ENCODE results near the gene CRYBG3. TPM values are rescaled to one million over a fixed set of nuclear protein-coding genes. Genes with fewer than 3 reads are reported as not detected.

The CRYBG3 gene
- total RNA-seq, 6 donors from 2014 or later: 19.7 to 32.7 (median 26.6) TPM

DNA sequence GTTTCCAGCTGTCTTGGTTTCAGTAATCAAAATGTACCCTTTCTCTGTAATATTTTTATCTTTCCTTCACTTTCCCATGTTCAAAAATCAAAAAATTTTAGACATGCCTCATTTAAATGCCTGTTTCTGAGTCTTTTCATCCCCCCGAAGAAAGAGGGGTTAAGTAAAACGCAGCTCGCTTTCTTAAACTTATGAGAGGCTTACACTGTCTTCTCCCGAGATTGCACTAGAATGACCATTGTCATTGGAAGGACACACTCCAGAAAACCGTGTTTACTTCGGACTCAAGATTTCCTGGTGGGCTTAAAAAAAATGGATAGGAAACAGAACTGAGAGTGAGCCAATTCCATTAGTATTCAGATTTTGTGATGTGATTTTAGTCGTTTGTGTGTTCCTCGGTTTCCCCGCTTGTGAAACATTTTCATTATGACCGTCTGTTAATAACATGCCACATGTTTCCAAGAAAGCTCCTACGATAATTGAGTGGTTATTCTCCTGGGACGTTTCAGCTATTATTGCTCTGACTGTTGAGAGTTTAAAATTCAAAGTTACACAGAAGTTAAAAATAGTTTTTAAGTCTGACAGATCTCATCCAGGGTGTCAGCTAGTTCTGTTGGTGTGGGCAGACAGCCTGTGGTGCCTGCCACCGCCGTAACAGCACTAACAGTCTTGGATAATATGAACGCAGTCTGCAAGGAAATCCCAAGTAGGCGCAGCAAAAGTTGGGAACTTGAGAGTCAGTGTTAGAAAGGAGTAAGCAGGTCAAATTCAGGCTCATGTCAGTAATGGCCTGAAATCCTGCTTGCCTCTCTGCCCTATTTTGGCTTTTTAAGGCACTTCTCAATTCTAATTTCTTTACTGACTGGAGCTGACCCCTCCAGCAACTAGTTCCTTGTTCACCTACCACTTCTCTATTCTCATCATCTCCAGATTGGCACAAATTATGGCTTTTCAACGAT is 1.5 kb downstream of the CRYBG3 start:
- peak in 1 of 2 donors; percentile 22 for DNase-seq
- Histone ChIP-seq H3K36me3 (no peaks in the 10 kb centered on the region), H3K4me3 (peak overlapping the region; percentile 63 to 89 (median 85)), H3K4me1 (peaks cover 10 to 29% (median 19%) of the 10 kb centered on the region in 4 donors), H3K27me3 (peaks cover 0 to 3% (median 0%) of the 10 kb centered on the region in 4 donors), H3K9me3 (no peaks in the 10 kb centered on the region), H3K27ac (peak overlapping the region in 3 of 4 donors; percentile 92 to 95 (median 93))
- 48 to 49% methylated on average over 17 of the region's 17 CpGs for WGBS, 2 donors
- no peak for ATAC-seq (ENCODE audit: low FRiP score in 2 of 2)
- TF ChIP-seq POLR2A (IDR thresholded peaks at IDR 0.05) (no peak), POLR2AphosphoS5 (IDR thresholded peaks at IDR 0.05) (peak in 1 of 2 donors; percentile 13)

DNA sequence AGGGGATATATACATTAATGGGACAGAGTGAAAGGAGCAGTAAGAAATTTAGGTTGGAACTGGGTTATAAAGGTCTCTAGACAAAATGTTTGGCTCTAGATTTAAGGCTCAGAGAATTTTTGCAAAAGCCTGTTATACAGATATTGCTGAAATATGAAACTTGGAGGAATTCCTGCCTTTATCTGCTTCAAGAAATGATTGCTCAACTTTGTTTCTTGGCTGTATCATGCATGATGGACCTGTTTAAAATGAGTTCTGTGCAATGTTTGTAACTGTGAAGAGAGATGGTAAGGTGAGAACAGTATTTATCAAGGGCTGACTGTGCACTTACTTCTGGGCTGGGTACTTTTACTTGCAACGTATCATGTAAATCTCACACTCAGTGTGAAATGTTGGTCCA is 3.3 kb downstream of the CRYBG3 start:
- Histone ChIP-seq H3K4me3 (no peak overlapping the region), H3K27me3 (peaks cover 0 to 3% (median 0%) of the 10 kb centered on the region in 4 donors), H3K9me3 (no peaks in the 10 kb centered on the region), H3K27ac (no peak overlapping the region), H3K36me3 (no peaks in the 10 kb centered on the region), H3K4me1 (peaks cover 10 to 29% (median 19%) of the 10 kb centered on the region in 4 donors)
- TF ChIP-seq, protein P1, sequence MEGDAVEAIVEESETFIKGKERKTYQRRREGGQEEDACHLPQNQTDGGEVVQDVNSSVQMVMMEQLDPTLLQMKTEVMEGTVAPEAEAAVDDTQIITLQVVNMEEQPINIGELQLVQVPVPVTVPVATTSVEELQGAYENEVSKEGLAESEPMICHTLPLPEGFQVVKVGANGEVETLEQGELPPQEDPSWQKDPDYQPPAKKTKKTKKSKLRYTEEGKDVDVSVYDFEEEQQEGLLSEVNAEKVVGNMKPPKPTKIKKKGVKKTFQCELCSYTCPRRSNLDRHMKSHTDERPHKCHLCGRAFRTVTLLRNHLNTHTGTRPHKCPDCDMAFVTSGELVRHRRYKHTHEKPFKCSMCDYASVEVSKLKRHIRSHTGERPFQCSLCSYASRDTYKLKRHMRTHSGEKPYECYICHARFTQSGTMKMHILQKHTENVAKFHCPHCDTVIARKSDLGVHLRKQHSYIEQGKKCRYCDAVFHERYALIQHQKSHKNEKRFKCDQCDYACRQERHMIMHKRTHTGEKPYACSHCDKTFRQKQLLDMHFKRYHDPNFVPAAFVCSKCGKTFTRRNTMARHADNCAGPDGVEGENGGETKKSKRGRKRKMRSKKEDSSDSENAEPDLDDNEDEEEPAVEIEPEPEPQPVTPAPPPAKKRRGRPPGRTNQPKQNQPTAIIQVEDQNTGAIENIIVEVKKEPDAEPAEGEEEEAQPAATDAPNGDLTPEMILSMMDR (IDR thresholded peaks at IDR 0.05): no peak
- no peak for TF ChIP-seq EP300 (IDR thresholded peaks at IDR 0.05)
- TF ChIP-seq POLR2AphosphoS5 (IDR thresholded peaks at IDR 0.05): no peak
- TF ChIP-seq POLR2A (IDR thresholded peaks at IDR 0.05): no peak
- no peak for ATAC-seq (ENCODE audit: low FRiP score in 2 of 2)
- WGBS, 2 donors: 81 to 88% methylated on average over 1 of the region's 1 CpG
- no peak for DNase-seq

DNA sequence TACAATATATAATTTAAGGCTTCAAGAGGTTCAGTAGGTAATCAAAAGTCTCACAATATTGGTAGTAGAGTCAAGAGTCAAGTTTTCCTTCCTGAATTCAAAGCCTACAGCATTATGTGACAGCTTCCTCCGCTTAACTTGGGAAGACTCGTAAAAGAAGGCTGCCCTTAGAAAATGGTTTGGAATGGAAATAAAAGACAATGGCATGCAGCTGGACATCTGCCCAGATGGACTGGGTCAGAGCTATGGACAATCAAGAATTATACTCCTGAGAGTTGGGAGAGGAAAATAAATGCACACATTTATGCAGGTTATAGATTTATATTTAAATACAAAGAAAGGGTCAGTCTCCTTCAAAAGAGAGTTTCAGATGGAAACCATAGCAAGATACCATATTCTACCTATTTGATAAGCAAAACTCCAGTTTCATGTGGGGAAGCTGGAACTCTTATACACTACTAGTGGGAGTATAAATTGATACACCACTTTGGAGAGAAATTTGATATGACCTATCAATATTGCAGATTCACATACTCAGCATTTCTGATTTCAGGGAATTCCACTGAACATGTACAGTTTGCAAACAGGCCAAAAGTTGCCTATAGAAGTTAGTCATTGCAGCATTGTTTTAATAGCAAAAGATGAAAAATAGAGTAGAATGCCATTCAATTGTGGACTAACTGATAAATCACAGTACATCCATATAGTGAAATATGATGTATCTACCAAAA is 6.1 kb downstream of the CRYBG3 start:
- DNase-seq: no peak
- H3K36me3 ChIP-seq: no peaks in the 10 kb centered on the region
- peaks cover 9 to 20% (median 15%) of the 10 kb centered on the region in 4 donors for H3K4me1 ChIP-seq
- H3K27me3 ChIP-seq: no peaks in the 10 kb centered on the region
- 39 to 64% methylated on average over 2 of the region's 2 CpGs for WGBS, 2 donors
- TF ChIP-seq POLR2A (IDR thresholded peaks at IDR 0.05): no peak
- no peak for TF ChIP-seq EP300 (IDR thresholded peaks at IDR 0.05)
- TF ChIP-seq, protein P1 (IDR thresholded peaks at IDR 0.05): no peak
- no peak for TF ChIP-seq POLR2AphosphoS5 (IDR thresholded peaks at IDR 0.05)
- H3K9me3 ChIP-seq: no peaks in the 10 kb centered on the region
- ATAC-seq (ENCODE audit: low FRiP score in 2 of 2): no peak
- H3K4me3 ChIP-seq: no peak overlapping the region
- no peak overlapping the region for H3K27ac ChIP-seq

DNA sequence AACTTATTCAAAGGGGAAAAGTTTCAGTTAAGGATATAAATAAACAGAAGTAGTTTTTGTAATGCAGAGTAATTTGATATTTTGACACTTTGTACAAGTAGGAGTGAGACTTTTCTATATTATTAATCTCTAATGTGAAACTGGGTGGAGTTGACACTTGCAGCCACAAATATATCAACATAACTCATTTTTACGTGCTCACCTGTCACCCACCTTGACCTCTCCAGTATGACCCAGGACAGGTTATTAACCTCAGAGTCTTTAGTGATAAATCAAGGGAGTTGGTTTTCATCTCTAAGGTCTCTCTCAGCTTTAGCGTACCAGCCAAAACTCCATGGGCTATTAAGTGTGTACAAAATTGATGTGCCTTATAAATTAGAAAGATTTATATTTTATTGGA is 7.4 kb downstream of the CRYBG3 start:
- Histone ChIP-seq H3K27ac (no peak overlapping the region), H3K4me3 (no peak overlapping the region), H3K27me3 (no peaks in the 10 kb centered on the region), H3K36me3 (no peaks in the 10 kb centered on the region), H3K4me1 (peaks cover 9 to 16% (median 9%) of the 10 kb centered on the region in 4 donors), H3K9me3 (no peaks in the 10 kb centered on the region)
- DNase-seq: no peak
- TF ChIP-seq, protein P1 (IDR thresholded peaks at IDR 0.05): no peak
- TF ChIP-seq POLR2AphosphoS5 (IDR thresholded peaks at IDR 0.05): no peak
- no peak for TF ChIP-seq POLR2A (IDR thresholded peaks at IDR 0.05)
- TF ChIP-seq EP300 (IDR thresholded peaks at IDR 0.05): no peak
- no peak for ATAC-seq (ENCODE audit: low FRiP score in 2 of 2)
- 82 to 86% methylated on average over 2 of the region's 2 CpGs for WGBS, 2 donors

GRCh38 chr3:97830638-97831037 is 8.8 kb downstream of the CRYBG3 start:
- no peak overlapping the region for H3K4me3 ChIP-seq
- H3K27ac ChIP-seq: no peak overlapping the region
- peaks cover 0 to 4% (median 0%) of the 10 kb centered on the region in 4 donors for H3K4me1 ChIP-seq
- no peaks in the 10 kb centered on the region for H3K27me3 ChIP-seq
- WGBS, 2 donors: 45 to 48% methylated on average over 2 of the region's 2 CpGs
- TF ChIP-seq POLR2AphosphoS5 (IDR thresholded peaks at IDR 0.05) (no peak), POLR2A (IDR thresholded peaks at IDR 0.05) (no peak), EP300 (IDR thresholded peaks at IDR 0.05) (no peak)
- TF ChIP-seq, protein P1 (IDR thresholded peaks at IDR 0.05): no peak
- H3K9me3 ChIP-seq: no peaks in the 10 kb centered on the region
- ATAC-seq (ENCODE audit: low FRiP score in 2 of 2) (no peak), DNase-seq (no peak)
- H3K36me3 ChIP-seq: no peaks in the 10 kb centered on the region

All from upper lobe of left lung (tissue), 6 donors.